GM18867 (cell line): ENCODE results near the gene BICD2.
"Not testable (repeated sequence)": the region's sequence is repeated elsewhere in the genome, so short reads cannot be mapped to it uniquely, and the experiment has no call there.

ENCODE experiments used
- ATAC-seq: cut with Tn5 transposase; IDR thresholded peaks from one replicate; pipeline ENCODE4 v1.9.1; 2021; ENCODE audit warnings: mild to moderate bottlenecking, moderate library complexity; ENCODE audit not compliant: unreplicated experiment

The BICD2 gene

GRCh38 chr9:92764381-92764987 is at the start of gene BICD2:
BICD2 (minus strand) TSS chr9:92764833; CDS start chr9:92764744, 89 bp downstream.
- ATAC-seq = peak; percentile 0

- ATAC-seq = not testable (repeated sequence)
Measured at GRCh38 chr9:92809629-92810326, 45.1 kb upstream of the BICD2 start.

- ATAC-seq = peak; percentile 51
Measured at GRCh38 chr9:92808726-92809451, 44.3 kb upstream of the BICD2 start.

GRCh38 chr9:92807757-92808725 is 43.4 kb upstream of the BICD2 start:
- no peak for ATAC-seq

- no peak for ATAC-seq
Measured at GRCh38 chr9:92807031-92807756, 42.6 kb upstream of the BICD2 start.

- no peak for ATAC-seq
Measured at GRCh38 chr9:92804727-92805126, 40.1 kb upstream of the BICD2 start.

- no peak for ATAC-seq
Measured at GRCh38 chr9:92798358-92798757, 33.7 kb upstream of the BICD2 start.

GRCh38 chr9:92796337-92796804 is 31.7 kb upstream of the BICD2 start:
- ATAC-seq = not testable (repeated sequence)

- ATAC-seq = no peak
Measured at GRCh38 chr9:92795598-92796336, 31.1 kb upstream of the BICD2 start.

GRCh38 chr9:92795000-92795399 is 30.4 kb upstream of the BICD2 start:
- no peak for ATAC-seq

GRCh38 chr9:92794426-92794825 is 29.8 kb upstream of the BICD2 start:
- ATAC-seq = no peak

GRCh38 chr9:92790542-92791527 is 26.2 kb upstream of the BICD2 start:
- peak; percentile 58 for ATAC-seq

- ATAC-seq = no peak
Measured at GRCh38 chr9:92786298-92786697, 21.7 kb upstream of the BICD2 start.

GRCh38 chr9:92781899-92782298 is 17.3 kb upstream of the BICD2 start:
- ATAC-seq = no peak

- no peak for ATAC-seq
Measured at GRCh38 chr9:92780206-92780605, 15.6 kb upstream of the BICD2 start.

- ATAC-seq = no peak
Measured at GRCh38 chr9:92775466-92775865, 10.8 kb upstream of the BICD2 start.

- ATAC-seq = no peak
Measured at GRCh38 chr9:92774274-92774673, 9.6 kb upstream of the BICD2 start.

GRCh38 chr9:92773810-92774209 is 9.2 kb upstream of the BICD2 start:
- no peak for ATAC-seq
